ENCODE results near the gene MGAT1. TPM values are rescaled to one million over a fixed set of nuclear protein-coding genes. Genes with fewer than 3 reads are reported as not detected.

MGAT1 gene
- 100 to 1,000 TPM; 121 to 154 (median 138) TPM for total RNA-seq

GRCh38 chr5:180802325-180803180 lies at the start of gene MGAT1:
TSS of gene MGAT1 (minus strand) at chr5:180802806. CDS start at chr5:180792971, 9,835 bp downstream.
- TF ChIP-seq CTCF (IDR thresholded peaks at IDR 0.05) (no peak), POLR2A (IDR thresholded peaks at IDR 0.05) (no peak)
- peak within 1 kb of the TSS; percentile 76 for H3K4me3 ChIP-seq (ENCODE audit: low read depth, poor library complexity, severe bottlenecking)
- WGBS, 2 donors, result 0 to 1% methylated on average over 24 to 82 of the region's 87 CpGs
- intact Hi-C loops (cut with DNase I; ENCODE audit: low total_unique reads), result no loop called here
- DNase-seq (ENCODE audit: low spot score in 2 of 2), result peak; percentile 89 to 99

DNA sequence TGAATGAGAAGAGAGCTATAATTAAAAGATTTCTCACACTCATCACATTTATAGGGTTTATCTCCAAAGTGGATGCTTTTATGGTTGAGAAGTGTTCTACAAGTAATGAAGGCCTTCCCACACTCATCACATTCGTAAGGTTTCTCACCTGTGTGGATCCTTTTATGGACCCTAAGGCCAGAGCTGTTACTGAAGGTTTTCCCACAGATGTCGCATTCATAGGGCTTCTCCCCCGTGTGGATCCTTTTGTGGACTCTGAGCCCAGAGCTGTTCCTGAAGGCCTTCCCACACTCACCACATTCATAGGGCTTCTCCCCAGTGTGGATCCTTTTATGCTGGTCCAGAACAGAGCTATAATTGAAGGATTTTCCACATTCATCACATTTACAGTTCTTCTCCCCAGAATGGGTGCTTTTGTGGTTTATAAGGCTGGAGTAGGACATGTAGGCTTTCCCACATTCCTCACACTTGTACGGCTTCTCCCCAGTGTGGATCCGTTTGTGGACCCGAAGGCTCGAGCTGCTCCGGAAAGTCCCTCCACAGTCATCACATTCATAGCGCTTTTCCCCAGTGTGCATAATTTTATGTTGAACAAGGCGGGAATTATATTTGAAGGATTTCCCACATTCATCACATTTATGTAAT lies 48.0 kb upstream of the MGAT1 start:
- 97 to 98% methylated on average over 10 of the region's 10 CpGs for WGBS, 2 donors
- no peak overlapping the region for H3K4me3 ChIP-seq (ENCODE audit: low read depth, poor library complexity, severe bottlenecking)
- intact Hi-C loops (cut with DNase I; ENCODE audit: low total_unique reads), result no loop called here
- DNase-seq (ENCODE audit: low spot score in 2 of 2), result no peak
- TF ChIP-seq POLR2A (IDR thresholded peaks at IDR 0.05), result no peak
- no peak for TF ChIP-seq CTCF (IDR thresholded peaks at IDR 0.05)

DNA sequence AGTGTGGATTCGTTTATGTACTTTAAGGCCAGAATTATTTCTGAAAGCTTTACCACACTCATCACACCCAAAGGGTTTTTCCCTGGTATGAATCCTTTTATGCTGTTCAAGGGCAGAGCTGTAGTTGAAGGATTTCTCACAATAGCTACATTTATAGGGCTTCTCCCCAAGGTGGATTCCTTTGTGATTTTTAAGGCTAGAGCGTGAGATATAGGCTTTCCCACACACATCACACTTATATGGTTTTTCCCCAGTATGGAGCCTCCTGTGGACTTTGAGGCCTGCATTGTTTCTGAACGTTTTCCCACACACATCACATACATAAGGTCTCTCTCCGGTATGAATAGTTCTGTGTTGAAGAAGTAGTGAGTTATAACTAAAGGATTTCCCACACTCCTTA lies 47.2 kb upstream of the MGAT1 start:
- no peak overlapping the region for H3K4me3 ChIP-seq (ENCODE audit: low read depth, poor library complexity, severe bottlenecking)
- intact Hi-C loops (cut with DNase I; ENCODE audit: low total_unique reads), result no loop called here
- no peak for DNase-seq (ENCODE audit: low spot score in 2 of 2)
- no peak for TF ChIP-seq CTCF (IDR thresholded peaks at IDR 0.05)
- TF ChIP-seq POLR2A (IDR thresholded peaks at IDR 0.05), result no peak
- WGBS, 2 donors, result 93 to 97% methylated on average over 4 of the region's 4 CpGs

DNA sequence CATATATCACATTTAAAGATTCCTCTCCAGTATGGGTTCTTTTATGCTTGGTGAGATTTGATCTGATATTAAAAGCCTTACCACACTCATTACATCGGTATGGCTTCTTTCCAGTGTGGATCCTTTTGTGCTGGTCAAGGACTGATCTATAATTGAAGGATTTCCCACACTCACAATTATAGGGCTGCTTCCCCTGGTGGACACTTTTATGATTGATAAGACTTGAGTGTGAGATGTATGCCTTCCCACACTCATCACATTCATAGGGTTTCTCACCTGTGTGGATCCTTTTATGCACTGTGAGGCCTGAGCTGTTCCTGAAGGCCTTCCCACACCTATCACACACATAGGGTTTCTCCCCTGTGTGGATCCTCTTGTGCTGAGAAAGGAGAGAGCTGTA lies 46.3 kb upstream of the MGAT1 start:
- no peak for DNase-seq (ENCODE audit: low spot score in 2 of 2)
- intact Hi-C loops (cut with DNase I; ENCODE audit: low total_unique reads), result no loop called here

DNA sequence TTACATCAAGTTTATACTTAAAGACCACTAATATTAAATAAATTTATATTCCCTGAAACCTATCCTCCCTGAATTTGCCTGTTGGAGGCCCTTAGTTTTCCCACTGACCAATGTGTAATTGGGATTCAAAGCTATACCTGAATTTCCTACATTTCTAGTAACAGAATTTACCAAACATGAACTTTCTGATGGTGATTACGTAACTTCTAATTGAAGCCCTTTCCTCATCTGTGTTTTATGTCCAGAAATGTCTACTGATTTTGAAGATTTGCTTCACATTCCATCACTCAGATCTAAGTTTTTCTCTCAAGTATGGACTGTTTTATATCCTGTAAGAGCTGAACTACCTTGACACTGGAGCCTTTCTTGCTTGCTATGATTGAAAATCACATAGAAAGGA lies 45.7 kb upstream of the MGAT1 start:
- TF ChIP-seq POLR2A (IDR thresholded peaks at IDR 0.05) (no peak), CTCF (IDR thresholded peaks at IDR 0.05) (no peak)
- intact Hi-C loops (cut with DNase I; ENCODE audit: low total_unique reads), result no loop called here
- 100% methylated on average over 1 of the region's 1 CpG for WGBS, 2 donors
- H3K4me3 ChIP-seq (ENCODE audit: low read depth, poor library complexity, severe bottlenecking), result no peak overlapping the region
- no peak for DNase-seq (ENCODE audit: low spot score in 2 of 2)

More for the DNA sequence above, 46.3 kb upstream of the MGAT1 start:
- H3K4me3 ChIP-seq (ENCODE audit: low read depth, poor library complexity, severe bottlenecking), result no peak overlapping the region
- TF ChIP-seq CTCF (IDR thresholded peaks at IDR 0.05), result no peak
- TF ChIP-seq POLR2A (IDR thresholded peaks at IDR 0.05), result no peak
- 92 to 100% methylated on average over 1 of the region's 1 CpG for WGBS, 2 donors

All from lower leg skin (tissue), 4 donors.